T-cell (primary cell): ENCODE results near the gene FSTL4. TPM values are rescaled to one million over a fixed set of nuclear protein-coding genes. Genes with fewer than 3 reads are reported as not detected.

Experiments used
- ATAC-seq, 4 experiments: fragments of 200-7000 bp in 3 of 4; fragments of 150-1000 bp in 1 of 4; cut with Tn5 transposase; replicated peaks in 1 of 4; 1 replicate in 3 of 4; 2 replicates in 1 of 4; pipeline ENCODE4 v1.10.0; 2021; ENCODE audit warnings: moderate library complexity in 3 of 4, mild to moderate bottlenecking in 2 of 4, moderate number of reproducible peaks in 1 of 4
- CTCF ChIA-PET, 2 donors: fragments of 300-600 bp; sonication (Branson Sonifier 250); formaldehyde crosslinking; loops; one replicate each; lab custom pipeline; 2022; ENCODE audit warnings: antibody characterized with exemption in 2 of 2; lab: Charles Lee
- POLR2A ChIA-PET, 2 donors: fragments of 300-600 bp; sonication (Branson Sonifier 250); formaldehyde crosslinking; loops; one replicate each; lab custom pipeline; 2022; ENCODE audit warnings: antibody characterized with exemption in 2 of 2; lab: Charles Lee
- DNase-seq, 35 experiments: peaks; one replicate each; pipeline versions ENCODE4 v3.0.0 to v3.0.0-alpha.2; 2013 to 2023
- H3K27ac ChIP-seq: one replicate; pipeline ENCODE4 v1.5.1; 2013; ENCODE audit warnings: low read length
- H3K27me3 ChIP-seq, 2 experiments: replicated peaks in 1 of 2; 1 replicate in 1 of 2; 2 replicates in 1 of 2; pipeline versions ENCODE4 v1.6.1 to v1.7.0; 2013; ENCODE audit warnings: low read length in 1 of 2, mixed read lengths in 1 of 2; ENCODE audit not compliant: control insufficient read depth in 2 of 2, insufficient read depth in 2 of 2; ENCODE audit errors: extremely low read depth in 1 of 2
- H3K36me3 ChIP-seq, 2 donors: 1 replicate in 1 of 2; 2 replicates in 1 of 2; pipeline versions ENCODE4 v1.6.1 to v1.7.0; 2013; ENCODE audit warnings: low read length in 1 of 2; ENCODE audit not compliant: control insufficient read depth in 2 of 2, insufficient read depth in 1 of 2; ENCODE audit errors: extremely low read depth in 1 of 2
- H3K4me1 ChIP-seq, 2 experiments: 1 replicate in 1 of 2; 2 replicates in 1 of 2; pipeline versions ENCODE4 v1.6.1 to v1.7.0; 2013; ENCODE audit warnings: low read length in 2 of 2, mixed read lengths in 1 of 2; ENCODE audit not compliant: insufficient read depth in 2 of 2, control insufficient read depth in 1 of 2; ENCODE audit errors: extremely low read depth in 1 of 2
- H3K4me3 ChIP-seq, 2 donors: 1 replicate in 1 of 2; 2 replicates in 1 of 2; pipeline versions ENCODE4 v1.5.1 to v1.7.0; 2013; ENCODE audit warnings: mild to moderate bottlenecking in 2 of 2, low read length in 1 of 2, moderate library complexity in 1 of 2; ENCODE audit not compliant: control insufficient read depth in 1 of 2; ENCODE audit errors: extremely low read depth in 1 of 2
- H3K9me3 ChIP-seq: 2 replicates; pipeline ENCODE4 v1.7.0; 2013
- H3K27ac Mint-ChIP-seq, 2 donors: one replicate each; pipeline ENCODE4 v1.8.0; 2020 to 2021; ENCODE audit warnings: mild to moderate bottlenecking in 2 of 2, mixed read lengths in 2 of 2
- H3K27me3 Mint-ChIP-seq, 2 donors: one replicate each; pipeline ENCODE4 v1.8.0; 2021 to 2022; ENCODE audit warnings: mixed read lengths in 2 of 2
- H3K36me3 Mint-ChIP-seq: one replicate; pipeline ENCODE4 v1.8.0; 2021; ENCODE audit warnings: mixed read lengths
- H3K4me1 Mint-ChIP-seq, 3 donors: one replicate each; pipeline ENCODE4 v1.8.0; 2020 to 2022; ENCODE audit warnings: mixed read lengths in 3 of 3, mild to moderate bottlenecking in 1 of 3
- H3K4me3 Mint-ChIP-seq, 3 donors: one replicate each; pipeline ENCODE4 v1.8.0; 2020 to 2022; ENCODE audit warnings: mild to moderate bottlenecking in 3 of 3, mixed read lengths in 3 of 3, moderate library complexity in 3 of 3
- H3K9me3 Mint-ChIP-seq, 3 donors: one replicate each; pipeline ENCODE4 v1.8.0; 2020 to 2022; ENCODE audit warnings: mixed read lengths in 3 of 3
- WGBS: methylation state at CpG from one replicate; pipeline ENCODE4 v1.1.5; 2013; ENCODE audit warnings: missing lambda C conversion rate; ENCODE audit not compliant: insufficient coverage; 5-methylcytosine and 5-hydroxymethylcytosine counted together
- total RNA-seq, 35 experiments: library from RNA in 6 of 35; stranded (reverse) in 6 of 35; fragments of 120-200 nt in 1 of 35; gene quantifications; one replicate each; pipeline versions ENCODE4 v1.2.1 to v1.2.4 and lab custom pipeline; 2013 to 2026

Gene FSTL4
- total RNA-seq, 5 donors from 2014 or later (not counting 1 experiment from before 2014, with no cell fraction given), result 1.6 TPM; not detected in 3

GRCh38 chr5:133272345-133272744 is 340.0 kb downstream of the FSTL4 start:
- H3K4me1 Mint-ChIP-seq, result no peaks in the 10 kb centered on the region
- H3K27ac ChIP-seq, result no peak overlapping the region
- ChIA-PET CTCF (no interaction called here), POLR2A (no interaction called here)
- H3K27ac Mint-ChIP-seq, result no peak overlapping the region
- H3K4me1 ChIP-seq, result no peaks in the 10 kb centered on the region
- no peaks in the 10 kb centered on the region for H3K36me3 ChIP-seq
- H3K9me3 Mint-ChIP-seq, result no peaks in the 10 kb centered on the region
- H3K9me3 ChIP-seq, result no peaks in the 10 kb centered on the region
- no peak overlapping the region for H3K4me3 ChIP-seq
- no peaks in the 10 kb centered on the region for H3K27me3 Mint-ChIP-seq
- no peaks in the 10 kb centered on the region for H3K36me3 Mint-ChIP-seq
- ATAC-seq, result no peak
- 94% methylated on average over 2 of the region's 16 CpGs for WGBS
- DNase-seq, result no peak
- no peak overlapping the region for H3K4me3 Mint-ChIP-seq
- H3K27me3 ChIP-seq, result peaks cover 0 to 8% of the 10 kb centered on the region in 2 experiments

DNA sequence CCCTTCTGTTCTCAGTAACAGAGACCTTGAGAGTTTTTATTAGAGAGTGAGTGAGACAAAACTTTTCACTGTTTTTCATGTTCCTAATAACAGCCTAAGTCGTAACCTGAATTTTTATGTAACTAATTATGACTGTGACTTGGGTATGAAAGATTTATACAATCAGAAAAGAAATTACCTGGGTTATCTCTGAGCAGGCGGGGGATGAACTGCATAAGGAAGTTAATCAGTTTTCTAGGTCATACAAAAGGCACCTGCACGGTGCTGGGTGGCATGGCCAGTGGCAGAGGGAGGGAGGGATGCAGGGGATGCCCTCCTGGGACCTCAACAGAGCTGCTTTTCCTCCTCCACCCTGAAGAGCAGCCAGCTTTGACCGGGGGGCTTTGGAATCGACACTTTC is 340.7 kb downstream of the FSTL4 start:
- H3K36me3 ChIP-seq, result no peaks in the 10 kb centered on the region
- Mint-ChIP-seq H3K27ac (no peak overlapping the region), H3K4me3 (no peak overlapping the region), H3K36me3 (no peaks in the 10 kb centered on the region), H3K4me1 (no peaks in the 10 kb centered on the region), H3K27me3 (peaks cover 0 to 5% of the 10 kb centered on the region in 2 donors), H3K9me3 (no peaks in the 10 kb centered on the region)
- POLR2A ChIA-PET, result no interaction called here
- DNase-seq, result no peak
- no peaks in the 10 kb centered on the region for H3K9me3 ChIP-seq
- H3K4me1 ChIP-seq, result no peaks in the 10 kb centered on the region
- H3K4me3 ChIP-seq, result no peak overlapping the region
- no peak for ATAC-seq
- CTCF ChIA-PET, result no interaction called here
- H3K27ac ChIP-seq, result no peak overlapping the region
- 100% methylated on average over 1 of the region's 5 CpGs for WGBS
- peaks cover 0 to 15% of the 10 kb centered on the region in 2 experiments for H3K27me3 ChIP-seq

DNA sequence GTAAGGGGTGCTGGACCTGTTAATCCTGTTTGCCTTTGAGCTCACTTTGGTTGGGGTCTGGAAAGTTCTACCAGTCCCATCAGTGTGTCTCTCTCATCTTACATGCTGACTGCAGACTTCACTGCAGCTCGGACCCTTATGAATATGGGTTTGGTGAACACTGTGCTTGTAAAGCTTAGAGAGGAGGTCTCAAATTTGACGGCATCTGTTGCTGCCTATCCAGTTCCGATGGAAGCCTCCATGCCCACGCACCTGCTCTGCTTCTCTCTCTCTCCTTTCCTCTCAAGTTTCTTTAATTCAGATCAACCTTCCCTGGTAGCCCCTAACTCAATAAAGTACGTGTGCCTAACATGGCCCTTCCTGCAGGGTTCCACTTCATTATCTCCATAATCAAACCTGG is 342.6 kb downstream of the FSTL4 start:
- ChIA-PET POLR2A (no interaction called here), CTCF (no interaction called here)
- no peaks in the 10 kb centered on the region for H3K9me3 ChIP-seq
- no peaks in the 10 kb centered on the region for H3K4me1 ChIP-seq
- H3K4me3 Mint-ChIP-seq, result no peak overlapping the region
- H3K4me3 ChIP-seq, result no peak overlapping the region
- H3K36me3 ChIP-seq, result no peaks in the 10 kb centered on the region
- no peaks in the 10 kb centered on the region for H3K4me1 Mint-ChIP-seq
- H3K36me3 Mint-ChIP-seq, result no peaks in the 10 kb centered on the region
- no peak for DNase-seq
- H3K9me3 Mint-ChIP-seq, result no peaks in the 10 kb centered on the region
- peaks cover 0 to 30% of the 10 kb centered on the region in 2 experiments for H3K27me3 ChIP-seq
- H3K27ac Mint-ChIP-seq, result no peak overlapping the region
- no peak for ATAC-seq
- no CpG with 5 or more reads among the region's 5 CpGs for WGBS
- H3K27ac ChIP-seq, result no peak overlapping the region
- H3K27me3 Mint-ChIP-seq, result peaks cover 0 to 5% of the 10 kb centered on the region in 2 donors

DNA sequence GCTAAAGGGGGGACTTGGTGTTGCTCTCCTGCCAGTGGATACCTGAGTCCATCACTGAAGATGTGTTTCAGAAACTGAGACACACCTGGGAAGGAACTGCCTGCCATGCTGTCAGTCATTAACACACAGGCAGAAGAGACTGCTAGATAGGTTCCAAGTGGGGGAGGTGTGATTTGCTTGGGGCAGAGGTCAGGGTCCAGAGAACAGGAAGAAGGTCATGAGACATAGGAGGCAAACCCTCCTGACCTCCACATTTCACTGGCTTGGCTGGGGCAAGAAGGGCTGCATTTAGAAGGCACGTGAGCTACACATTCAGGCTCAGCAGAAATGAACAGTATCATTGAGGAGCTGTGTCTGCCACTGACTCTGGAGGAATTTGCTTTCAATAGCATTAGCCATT is 344.7 kb downstream of the FSTL4 start:
- no peaks in the 10 kb centered on the region for H3K36me3 ChIP-seq
- H3K27ac Mint-ChIP-seq, result no peak overlapping the region
- H3K27me3 ChIP-seq, result peaks cover 0 to 29% of the 10 kb centered on the region in 2 experiments
- CTCF ChIA-PET, result no interaction called here
- H3K27me3 Mint-ChIP-seq, result peaks cover 0 to 13% of the 10 kb centered on the region in 2 donors
- H3K36me3 Mint-ChIP-seq, result no peaks in the 10 kb centered on the region
- no peak overlapping the region for H3K4me3 ChIP-seq
- H3K4me1 ChIP-seq, result no peaks in the 10 kb centered on the region
- H3K9me3 ChIP-seq, result no peaks in the 10 kb centered on the region
- H3K27ac ChIP-seq, result no peak overlapping the region
- H3K4me3 Mint-ChIP-seq, result no peak overlapping the region
- no peaks in the 10 kb centered on the region for H3K4me1 Mint-ChIP-seq
- ATAC-seq, result no peak
- no peak for DNase-seq
- POLR2A ChIA-PET, result interaction anchor here in 1 of 2 donors (0.6 kb wide), 1 partner anchor 688 kb away, joined by 3 read pairs; no protein-coding TSS in a partner anchor
- H3K9me3 Mint-ChIP-seq, result no peaks in the 10 kb centered on the region
- no CpG with 5 or more reads among the region's 1 CpG for WGBS

GRCh38 chr5:133266966-133267365 is 345.4 kb downstream of the FSTL4 start:
- no peaks in the 10 kb centered on the region for H3K9me3 Mint-ChIP-seq

DNA sequence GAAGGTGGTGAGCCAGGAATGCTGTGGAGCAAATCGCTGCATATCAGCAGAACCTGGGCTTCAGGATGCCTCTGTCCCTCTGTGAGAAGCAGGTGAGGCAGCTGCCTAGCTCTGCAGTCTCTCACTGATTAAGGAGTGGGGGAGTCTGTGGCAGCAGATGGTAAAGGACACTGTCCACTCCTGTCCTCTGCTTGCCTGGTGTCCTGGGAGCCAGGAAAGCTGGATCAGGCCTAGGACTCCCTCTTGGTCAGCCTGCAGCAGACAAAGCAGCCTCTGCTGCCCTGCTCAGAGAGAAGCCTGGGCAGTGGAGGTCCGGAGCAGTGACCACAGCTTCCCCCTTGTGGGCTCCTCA is 345.8 kb downstream of the FSTL4 start:
- no peaks in the 10 kb centered on the region for H3K4me1 Mint-ChIP-seq
- no peak overlapping the region for H3K27ac Mint-ChIP-seq
- Histone ChIP-seq H3K27ac (no peak overlapping the region), H3K9me3 (no peaks in the 10 kb centered on the region), H3K36me3 (no peaks in the 10 kb centered on the region), H3K4me3 (no peak overlapping the region), H3K4me1 (no peaks in the 10 kb centered on the region), H3K27me3 (peaks cover 0 to 30% of the 10 kb centered on the region in 2 experiments)
- 83% methylated on average over 2 of the region's 2 CpGs for WGBS
- DNase-seq (no peak), ATAC-seq (no peak)
- H3K4me3 Mint-ChIP-seq, result no peak overlapping the region
- no peaks in the 10 kb centered on the region for H3K36me3 Mint-ChIP-seq
- peaks cover 0 to 13% of the 10 kb centered on the region in 2 donors for H3K27me3 Mint-ChIP-seq
- POLR2A ChIA-PET, result no interaction called here
- CTCF ChIA-PET, result no interaction called here
- no peaks in the 10 kb centered on the region for H3K9me3 Mint-ChIP-seq

More at GRCh38 chr5:133266966-133267365, 345.4 kb downstream of the FSTL4 start:
- Histone ChIP-seq H3K4me1 (no peaks in the 10 kb centered on the region), H3K27ac (no peak overlapping the region), H3K36me3 (no peaks in the 10 kb centered on the region), H3K27me3 (peaks cover 0 to 30% of the 10 kb centered on the region in 2 experiments), H3K9me3 (no peaks in the 10 kb centered on the region), H3K4me3 (no peak overlapping the region)
- WGBS, result no CpG with 5 or more reads among the region's 4 CpGs
- no peak for DNase-seq
- ChIA-PET CTCF (no interaction called here), POLR2A (no interaction called here)
- no peaks in the 10 kb centered on the region for H3K4me1 Mint-ChIP-seq
- no peaks in the 10 kb centered on the region for H3K36me3 Mint-ChIP-seq
- peaks cover 0 to 13% of the 10 kb centered on the region in 2 donors for H3K27me3 Mint-ChIP-seq
- no peak overlapping the region for H3K27ac Mint-ChIP-seq
- ATAC-seq, result no peak
- no peak overlapping the region for H3K4me3 Mint-ChIP-seq
